CD4-positive, alpha-beta memory T cell (primary cell): ENCODE data around the gene GATA3. TPM values are rescaled to one million over a fixed set of nuclear protein-coding genes. Genes with fewer than 3 reads are reported as not detected.

Source experiments
- CTCF ChIA-PET: fragments of 350-600 bp; sonication (Branson Sonifier 250); formaldehyde crosslinking; loops from one replicate; lab custom pipeline; 2021; ENCODE audit warnings: inconsistent platforms; ENCODE audit not compliant: partially characterized antibody; lab: Charles Lee
- POLR2A ChIA-PET: fragments of 350-600 bp; sonication (Branson Sonifier 250); formaldehyde crosslinking; loops from one replicate; lab custom pipeline; 2021; ENCODE audit not compliant: partially characterized antibody; lab: Charles Lee
- DNase-seq, 5 donors: peaks; one replicate each; pipeline versions ENCODE4 v3.0.0 to v3.0.0-alpha.2; 2020 to 2022; ENCODE audit warnings: mixed read lengths in 1 of 5
- H3K27ac ChIP-seq: one replicate; pipeline ENCODE4 v1.7.0; 2013; ENCODE audit warnings: low read depth, low read length
- H3K27me3 ChIP-seq: 2 replicates; pipeline ENCODE4 v1.7.0; 2013; ENCODE audit warnings: mild to moderate bottlenecking, low read length, moderate library complexity; ENCODE audit not compliant: insufficient read depth
- H3K36me3 ChIP-seq: 2 replicates; pipeline ENCODE4 v1.7.0; 2013; ENCODE audit warnings: mild to moderate bottlenecking, low read length, moderate library complexity; ENCODE audit not compliant: insufficient read depth
- H3K4me1 ChIP-seq: 2 replicates; pipeline ENCODE4 v1.7.0; 2013; ENCODE audit warnings: mild to moderate bottlenecking, low read length, moderate library complexity; ENCODE audit not compliant: insufficient read depth
- H3K4me3 ChIP-seq, 2 donors: one replicate each; pipeline ENCODE4 v1.7.0; 2013; ENCODE audit warnings: low read length in 2 of 2, mild to moderate bottlenecking in 1 of 2
- H3K9me3 ChIP-seq, 2 donors: one replicate each; pipeline ENCODE4 v1.7.0; 2013; ENCODE audit warnings: low read length in 2 of 2, control low read depth in 1 of 2; ENCODE audit not compliant: control insufficient read depth in 1 of 2
- H3K27ac Mint-ChIP-seq, 7 donors: one replicate each; pipeline ENCODE4 v1.8.0; 2020 to 2021; ENCODE audit warnings: mixed read lengths in 7 of 7, mild to moderate bottlenecking in 6 of 7, inconsistent platforms in 3 of 7, moderate library complexity in 3 of 7
- H3K27me3 Mint-ChIP-seq, 2 donors: one replicate each; pipeline ENCODE4 v1.8.0; 2020 to 2021; ENCODE audit warnings: mixed read lengths in 2 of 2
- H3K36me3 Mint-ChIP-seq, 2 donors: one replicate each; pipeline ENCODE4 v1.8.0; 2020 to 2021; ENCODE audit warnings: mixed read lengths in 2 of 2, inconsistent platforms in 1 of 2, mild to moderate bottlenecking in 1 of 2
- H3K4me1 Mint-ChIP-seq, 4 donors: one replicate each; pipeline ENCODE4 v1.8.0; 2020 to 2021; ENCODE audit warnings: mixed read lengths in 4 of 4, mild to moderate bottlenecking in 1 of 4
- H3K4me3 Mint-ChIP-seq, 8 donors: one replicate each; pipeline ENCODE4 v1.8.0; 2020 to 2021; ENCODE audit warnings: mixed read lengths in 8 of 8, mild to moderate bottlenecking in 7 of 8, moderate library complexity in 6 of 8, inconsistent platforms in 3 of 8
- H3K9me3 Mint-ChIP-seq, 8 donors: one replicate each; pipeline ENCODE4 v1.8.0; 2020 to 2021; ENCODE audit warnings: mixed read lengths in 8 of 8, mild to moderate bottlenecking in 5 of 8, inconsistent platforms in 3 of 8, moderate library complexity in 1 of 8
- intact Hi-C: fragments of 100-400 bp; cut with micrococcal nuclease; formaldehyde crosslinking; loops from one replicate; pipeline ENCODE4 v1.15.1; 2023
- polyA plus RNA-seq, 2 donors: library from polyadenylated mRNA; unstranded; fragments of 300-500 nt; fragmentation: Illumina TruSeq; gene quantifications; one replicate each; pipeline ENCODE4 v1.2.3, GENCODE V29; 2021
- total RNA-seq, 2 experiments: library from RNA; stranded (reverse); gene quantifications; one replicate each; pipeline ENCODE4 v1.2.3, GENCODE V29; 2021

GATA3 gene
- total and polyA plus RNA-seq, 4 experiments from 2014 or later, result 61.9 to 79.7 (median 64.3) TPM

DNA sequence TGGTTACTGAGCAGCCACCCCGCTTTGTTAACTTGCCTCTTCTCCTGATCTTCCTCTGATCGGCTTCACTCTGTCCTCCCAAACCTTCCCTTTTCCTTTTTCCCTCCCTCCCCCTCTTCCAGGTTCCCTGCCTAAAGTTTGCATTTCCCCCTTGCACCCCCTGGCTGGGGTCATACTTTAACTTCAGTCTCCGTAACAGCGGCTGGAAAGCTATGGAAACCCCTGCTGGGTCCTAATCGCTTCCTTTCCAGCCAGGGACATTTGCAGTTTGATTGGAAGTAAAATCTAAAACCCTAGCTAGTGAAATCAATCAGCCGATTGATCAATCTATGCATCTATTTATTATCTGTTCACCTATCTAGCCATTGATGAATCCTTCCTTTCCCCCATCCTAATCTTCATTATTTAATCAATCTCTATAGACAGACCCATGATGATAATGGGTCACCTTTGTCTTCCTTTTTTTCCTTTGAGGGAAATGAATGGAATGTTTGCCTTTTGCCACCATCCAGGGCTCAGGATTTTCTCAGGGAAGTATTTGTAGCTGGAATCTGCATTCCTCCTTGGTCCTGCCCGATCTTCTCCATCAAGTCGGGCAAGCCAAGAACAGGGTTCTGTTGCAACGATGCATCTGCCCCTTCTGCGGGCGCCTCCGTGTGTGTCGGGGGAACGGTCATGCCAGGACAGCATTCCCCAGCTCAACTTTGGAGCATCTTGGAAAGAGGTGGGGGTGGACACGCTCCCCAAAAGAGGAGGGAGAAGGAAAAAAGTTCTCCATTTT lies 8.8 kb downstream of the GATA3 start:
- no peaks in the 10 kb centered on the region for H3K9me3 ChIP-seq
- H3K4me3 ChIP-seq, result no peak overlapping the region
- DNase-seq, result peak in 1 of 5 donors; percentile 27
- Mint-ChIP-seq H3K4me3 (peak overlapping the region in 7 of 8 donors; percentile 58 to 99 (median 67)), H3K36me3 (peaks cover 85 to 94% of the 10 kb centered on the region in 2 donors), H3K4me1 (peaks cover 61 to 97% (median 82%) of the 10 kb centered on the region in 4 donors), H3K9me3 (no peaks in the 10 kb centered on the region), H3K27ac (peak overlapping the region in 6 of 7 donors; percentile 36 to 99 (median 66)), H3K27me3 (no peaks in the 10 kb centered on the region)
- H3K36me3 ChIP-seq, result peaks cover 62% of the 10 kb centered on the region
- H3K27me3 ChIP-seq, result no peaks in the 10 kb centered on the region
- ChIA-PET POLR2A (interaction anchor here (0.6 to 8.5 kb wide), 7 partner anchors 10 to 397 kb away, joined by 3 to 100 read pairs (median 4); partner anchors contain the start of genes GATA3 and ITIH5), CTCF (interaction anchor here (1.0 to 4.9 kb wide), 2 partner anchors 100 to 269 kb away, joined by 3 to 37 read pairs; no protein-coding TSS in a partner anchor)
- peak overlapping the region; percentile 83 for H3K27ac ChIP-seq
- peaks cover 98% of the 10 kb centered on the region for H3K4me1 ChIP-seq
- intact Hi-C loops, result no loop called here

DNA sequence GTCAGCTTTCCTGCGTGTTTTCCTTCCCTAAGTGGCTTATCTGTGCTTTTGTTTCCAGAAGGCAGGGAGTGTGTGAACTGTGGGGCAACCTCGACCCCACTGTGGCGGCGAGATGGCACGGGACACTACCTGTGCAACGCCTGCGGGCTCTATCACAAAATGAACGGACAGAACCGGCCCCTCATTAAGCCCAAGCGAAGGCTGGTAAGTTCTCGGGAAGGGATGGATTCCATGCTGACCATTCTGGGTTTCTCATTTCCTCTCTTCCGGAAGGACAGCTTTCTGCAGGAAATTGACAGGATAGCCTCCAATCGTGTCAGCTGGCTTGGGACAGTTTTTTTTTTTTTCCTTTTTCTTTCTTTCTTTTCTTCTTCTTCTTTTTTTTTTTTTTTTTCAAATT lies 9.4 kb downstream of the GATA3 start:
- DNase-seq, result peak in 1 of 5 donors; percentile 20
- intact Hi-C loops, result no loop called here
- ChIA-PET CTCF (no interaction called here), POLR2A (interaction anchor here (0.6 to 8.5 kb wide), 6 partner anchors 10 to 397 kb away, joined by 3 to 100 read pairs (median 4); partner anchors contain the start of genes GATA3 and ITIH5)
- Mint-ChIP-seq H3K36me3 (peaks cover 86 to 93% of the 10 kb centered on the region in 2 donors), H3K4me3 (peak overlapping the region in 6 of 8 donors; percentile 10 to 74 (median 48)), H3K27ac (peak overlapping the region; percentile 42 to 99 (median 83)), H3K27me3 (no peaks in the 10 kb centered on the region), H3K9me3 (no peaks in the 10 kb centered on the region), H3K4me1 (peaks cover 64 to 97% (median 81%) of the 10 kb centered on the region in 4 donors)
- no peak overlapping the region for H3K27ac ChIP-seq
- no peaks in the 10 kb centered on the region for H3K27me3 ChIP-seq
- no peak overlapping the region for H3K4me3 ChIP-seq
- H3K36me3 ChIP-seq, result peaks cover 64% of the 10 kb centered on the region
- H3K9me3 ChIP-seq, result no peaks in the 10 kb centered on the region
- peaks cover 98% of the 10 kb centered on the region for H3K4me1 ChIP-seq

DNA sequence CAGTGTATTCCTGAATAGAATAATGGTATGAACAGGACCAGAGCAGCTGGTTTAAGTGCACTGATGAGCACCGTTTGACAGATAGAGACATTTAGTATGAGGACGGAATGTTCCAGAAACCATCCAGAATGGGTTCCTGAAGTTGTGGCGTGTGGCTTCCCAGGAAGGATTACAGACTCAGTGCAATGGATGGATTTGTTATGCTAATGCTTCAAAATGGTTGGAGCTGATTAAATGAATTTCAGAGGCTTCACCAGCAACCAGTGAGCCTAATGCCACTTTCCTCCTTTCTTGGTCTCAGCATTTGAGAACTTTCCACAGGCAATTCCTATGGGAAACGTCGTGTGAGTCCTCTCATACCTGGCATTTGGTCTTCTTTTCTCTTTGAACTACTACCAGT lies 9.9 kb downstream of the GATA3 start:
- Mint-ChIP-seq H3K4me1 (peaks cover 63 to 97% (median 80%) of the 10 kb centered on the region in 4 donors), H3K27me3 (no peaks in the 10 kb centered on the region), H3K4me3 (peak overlapping the region in 5 of 8 donors; percentile 30 to 74 (median 45)), H3K27ac (peak overlapping the region in 6 of 7 donors; percentile 42 to 99 (median 84)), H3K9me3 (no peaks in the 10 kb centered on the region), H3K36me3 (peaks cover 86 to 93% of the 10 kb centered on the region in 2 donors)
- DNase-seq, result peak in 1 of 5 donors; percentile 5
- H3K9me3 ChIP-seq, result no peaks in the 10 kb centered on the region
- H3K36me3 ChIP-seq, result peaks cover 64% of the 10 kb centered on the region
- no peak overlapping the region for H3K4me3 ChIP-seq
- CTCF ChIA-PET, result interaction anchor here (0.9 kb wide), 1 partner anchor 12 kb away, joined by 3 read pairs; no protein-coding TSS in a partner anchor
- intact Hi-C loops, result no loop called here
- peaks cover 98% of the 10 kb centered on the region for H3K4me1 ChIP-seq
- H3K27me3 ChIP-seq, result no peaks in the 10 kb centered on the region
- H3K27ac ChIP-seq, result no peak overlapping the region
- POLR2A ChIA-PET, result interaction anchor here (0.6 to 8.5 kb wide), 6 partner anchors 9 to 398 kb away, joined by 3 to 100 read pairs (median 4); partner anchors contain the start of genes GATA3 and ITIH5

DNA sequence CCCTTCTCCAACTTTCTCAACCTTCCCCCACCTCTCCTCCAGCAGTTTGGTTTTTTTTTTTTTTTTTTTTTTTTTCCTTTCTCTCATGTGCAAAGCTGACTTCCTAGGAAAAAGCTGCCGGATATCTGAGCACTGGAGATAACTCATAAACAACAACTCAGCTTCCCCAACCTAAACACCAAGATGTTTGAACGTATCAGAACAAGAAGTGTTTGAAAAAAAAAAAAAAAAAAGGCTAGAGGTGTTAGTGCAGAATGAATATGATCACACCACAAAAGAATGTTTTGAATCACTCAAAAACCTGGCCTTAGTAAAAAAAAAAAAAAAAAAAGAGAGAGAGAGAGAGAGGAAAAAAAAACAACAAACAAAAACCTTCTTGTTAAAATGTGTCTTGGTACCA lies 11.2 kb downstream of the GATA3 start:
- H3K4me3 ChIP-seq, result no peak overlapping the region
- peaks cover 98% of the 10 kb centered on the region for H3K4me1 ChIP-seq
- peaks cover 74% of the 10 kb centered on the region for H3K36me3 ChIP-seq
- Mint-ChIP-seq H3K9me3 (no peaks in the 10 kb centered on the region), H3K4me3 (peak overlapping the region in 7 of 8 donors; percentile 15 to 78 (median 31)), H3K4me1 (peaks cover 57 to 97% (median 77%) of the 10 kb centered on the region in 4 donors), H3K36me3 (peaks cover 87 to 93% of the 10 kb centered on the region in 2 donors), H3K27ac (peak overlapping the region; percentile 44 to 96 (median 74)), H3K27me3 (no peaks in the 10 kb centered on the region)
- DNase-seq, result no peak
- no peaks in the 10 kb centered on the region for H3K27me3 ChIP-seq
- no peaks in the 10 kb centered on the region for H3K9me3 ChIP-seq
- intact Hi-C loops, result no loop called here
- ChIA-PET CTCF (interaction anchor here (0.7 to 1.5 kb wide), 2 partner anchors 407 to 557 kb away, joined by 3 to 5 read pairs; no protein-coding TSS in a partner anchor), POLR2A (interaction anchor here (1.5 to 5.3 kb wide), 4 partner anchors 9 to 266 kb away, joined by 4 to 23 read pairs (median 8); partner anchors contain the start of gene GATA3)
- H3K27ac ChIP-seq, result no peak overlapping the region

- peaks cover 57 to 97% (median 77%) of the 10 kb centered on the region in 4 donors for H3K4me1 Mint-ChIP-seq
- ChIA-PET POLR2A (interaction anchor here (0.9 to 5.3 kb wide), 6 partner anchors 9 to 351 kb away, joined by 3 to 23 read pairs (median 6); partner anchors contain the start of gene GATA3), CTCF (interaction anchor here (1.0 to 1.5 kb wide), 2 partner anchors 15 to 407 kb away, joined by 3 to 5 read pairs; no protein-coding TSS in a partner anchor)
- no peaks in the 10 kb centered on the region for H3K27me3 Mint-ChIP-seq
- intact Hi-C loops, result no loop called here
- no peak for DNase-seq
- H3K27ac Mint-ChIP-seq, result peak overlapping the region; percentile 44 to 96 (median 74)
- no peaks in the 10 kb centered on the region for H3K9me3 Mint-ChIP-seq
- H3K4me3 Mint-ChIP-seq, result peak overlapping the region; percentile 17 to 78 (median 36)
- H3K9me3 ChIP-seq, result no peaks in the 10 kb centered on the region
- H3K4me3 ChIP-seq, result no peak overlapping the region
- H3K27me3 ChIP-seq, result no peaks in the 10 kb centered on the region
- peaks cover 98% of the 10 kb centered on the region for H3K4me1 ChIP-seq
- H3K36me3 Mint-ChIP-seq, result peaks cover 87 to 94% of the 10 kb centered on the region in 2 donors
- peaks cover 78% of the 10 kb centered on the region for H3K36me3 ChIP-seq
- peak overlapping the region; percentile 29 for H3K27ac ChIP-seq
Measured at GRCh38 chr10:8066124-8066523, 11.6 kb downstream of the GATA3 start.

- intact Hi-C loops, result no loop called here
- Histone ChIP-seq H3K27me3 (no peaks in the 10 kb centered on the region), H3K4me3 (no peak overlapping the region), H3K27ac (peak overlapping the region; percentile 29), H3K4me1 (peaks cover 98% of the 10 kb centered on the region), H3K36me3 (peaks cover 85% of the 10 kb centered on the region), H3K9me3 (no peaks in the 10 kb centered on the region)
- no peak for DNase-seq
- Mint-ChIP-seq H3K4me3 (peak overlapping the region in 3 of 8 donors; percentile 7 to 78 (median 59)), H3K9me3 (no peaks in the 10 kb centered on the region), H3K27me3 (no peaks in the 10 kb centered on the region), H3K4me1 (peaks cover 57 to 97% (median 77%) of the 10 kb centered on the region in 4 donors), H3K27ac (peak overlapping the region in 5 of 7 donors; percentile 23 to 96 (median 46)), H3K36me3 (peaks cover 87 to 95% of the 10 kb centered on the region in 2 donors)
- ChIA-PET POLR2A (interaction anchor here (0.6 to 5.3 kb wide), 7 partner anchors 10 to 350 kb away, joined by 3 to 23 read pairs (median 4); partner anchors contain the start of gene GATA3), CTCF (interaction anchor here (0.8 to 1.5 kb wide), 3 partner anchors 9 to 406 kb away, joined by 3 to 5 read pairs (median 3); no protein-coding TSS in a partner anchor)
Measured at GRCh38 chr10:8066797-8067196, 12.3 kb downstream of the GATA3 start.
